ENCODE data around the gene ECSIT.

Gene ECSIT

DNA sequence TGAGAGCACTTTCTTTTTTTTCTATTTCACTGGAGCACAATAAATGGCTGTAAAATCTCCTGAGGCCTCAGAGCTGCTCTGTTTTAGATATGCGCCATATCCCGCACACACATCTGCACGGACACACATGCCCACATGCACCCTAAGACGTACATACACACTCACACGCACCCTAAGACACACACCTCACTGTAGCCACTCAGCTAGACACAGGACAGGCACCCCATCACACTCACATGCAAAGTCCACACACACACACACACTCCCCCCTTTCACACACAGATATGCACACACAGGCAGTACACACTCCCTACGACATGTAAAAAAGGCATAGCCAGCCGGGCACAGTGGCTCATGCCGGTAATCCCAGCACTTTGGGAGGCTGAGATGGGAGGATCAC, 21.3 kb upstream of the ECSIT start:
- DNase-seq (ENCODE audit: low read depth): no peak

DNA sequence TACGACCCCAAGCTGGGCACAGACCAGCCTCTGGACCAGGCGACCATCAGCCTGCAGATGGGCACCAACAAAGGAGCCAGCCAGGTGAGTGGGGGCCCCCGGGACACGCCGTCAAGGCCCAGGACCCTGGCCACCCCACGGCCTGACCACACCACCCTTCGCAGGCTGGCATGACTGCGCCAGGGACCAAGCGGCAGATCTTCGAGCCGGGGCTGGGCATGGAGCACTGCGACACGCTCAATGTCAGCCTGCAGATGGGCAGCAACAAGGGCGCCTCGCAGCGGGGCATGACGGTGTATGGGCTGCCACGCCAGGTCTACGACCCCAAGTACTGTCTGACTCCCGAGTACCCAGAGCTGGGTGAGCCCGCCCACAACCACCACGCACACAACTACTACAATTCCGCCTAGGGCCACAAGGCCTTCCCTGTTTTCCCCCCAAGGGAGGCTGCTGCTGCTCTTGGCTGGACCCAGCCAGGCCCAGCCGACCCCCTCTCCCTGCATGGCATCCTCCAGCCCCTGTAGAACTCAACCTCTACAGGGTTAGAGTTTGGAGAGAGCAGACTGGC, 20.5 kb upstream of the ECSIT start:
- DNase-seq (ENCODE audit: low read depth): no peak

DNA sequence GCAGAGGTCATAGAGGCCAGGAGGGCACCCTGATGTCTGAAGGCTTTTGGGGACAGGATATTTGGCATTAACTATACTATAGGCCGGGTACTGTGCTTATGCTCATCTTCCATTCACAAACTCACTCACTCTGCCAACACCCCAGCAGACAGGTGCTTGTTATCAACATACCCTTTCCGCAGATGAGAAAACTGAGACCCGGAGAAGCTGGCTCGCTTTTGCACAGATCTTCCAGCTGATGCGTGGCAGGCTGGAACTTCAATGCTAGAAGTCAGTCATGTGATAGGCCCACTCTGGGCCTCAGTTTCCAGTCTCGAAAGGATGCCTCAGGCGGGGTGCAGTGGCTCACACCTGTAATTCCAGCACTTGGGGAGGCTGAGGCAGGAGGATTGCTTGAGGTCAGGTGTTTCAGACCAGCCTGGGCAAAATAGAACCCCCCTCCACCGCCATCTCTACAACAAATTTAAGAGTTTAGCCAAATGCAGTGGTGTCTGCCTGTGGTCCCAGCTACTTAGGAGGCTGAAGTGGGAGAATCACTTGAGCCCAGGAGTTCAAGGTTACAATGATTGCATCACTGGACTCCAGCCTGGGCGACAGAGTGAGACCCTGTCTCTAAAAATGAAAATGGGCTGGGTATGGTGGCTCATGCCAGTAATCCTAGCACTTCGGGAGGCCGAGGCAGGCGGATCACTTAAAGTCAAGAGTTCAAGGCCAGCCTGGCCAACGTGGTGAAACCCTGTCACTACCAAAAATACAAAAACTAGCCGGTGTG, 19.2 kb upstream of the ECSIT start:
- no peak for DNase-seq (ENCODE audit: low read depth)

DNA sequence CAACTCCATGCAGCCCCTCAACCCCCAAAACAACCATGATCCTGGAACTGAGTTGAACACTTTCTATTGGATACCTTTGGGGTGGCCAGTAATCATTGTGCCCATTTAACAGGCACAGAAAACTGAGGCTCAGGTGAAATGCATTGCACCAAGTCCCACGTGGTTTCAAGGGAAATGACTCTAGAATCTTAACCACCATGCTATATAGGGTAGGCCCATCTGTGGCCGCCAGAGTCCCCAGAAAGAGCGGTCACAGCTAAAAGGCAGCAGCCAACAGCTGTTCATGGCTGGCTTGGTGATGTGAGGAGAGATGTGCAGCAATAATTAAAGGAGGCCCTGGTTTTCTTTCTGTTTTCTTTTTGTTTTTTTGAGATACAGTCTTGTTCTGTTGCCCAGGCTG, 12.3 kb upstream of the ECSIT start:
- DNase-seq (ENCODE audit: low read depth): no peak

DNA sequence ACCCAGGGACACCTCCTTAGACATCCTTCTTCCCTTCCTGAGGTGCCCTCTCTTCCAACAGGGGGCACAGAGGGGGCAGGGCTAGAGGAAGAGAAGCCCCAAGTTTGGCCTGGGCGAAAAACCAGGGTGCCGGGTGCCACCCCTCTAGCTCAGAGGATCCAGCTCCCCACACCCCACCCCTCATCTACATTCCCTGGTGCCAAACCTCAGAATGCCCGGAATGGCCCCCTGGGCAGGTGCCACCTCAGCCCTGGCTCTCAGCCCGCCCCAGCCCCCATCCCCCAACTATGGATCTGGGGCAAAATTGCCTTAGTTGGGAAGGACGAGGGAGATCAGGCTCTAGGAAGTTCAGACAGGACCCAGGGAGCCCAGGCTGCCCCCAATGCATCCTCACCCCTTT, 11.7 kb upstream of the ECSIT start:
- DNase-seq (ENCODE audit: low read depth): no peak

DNA sequence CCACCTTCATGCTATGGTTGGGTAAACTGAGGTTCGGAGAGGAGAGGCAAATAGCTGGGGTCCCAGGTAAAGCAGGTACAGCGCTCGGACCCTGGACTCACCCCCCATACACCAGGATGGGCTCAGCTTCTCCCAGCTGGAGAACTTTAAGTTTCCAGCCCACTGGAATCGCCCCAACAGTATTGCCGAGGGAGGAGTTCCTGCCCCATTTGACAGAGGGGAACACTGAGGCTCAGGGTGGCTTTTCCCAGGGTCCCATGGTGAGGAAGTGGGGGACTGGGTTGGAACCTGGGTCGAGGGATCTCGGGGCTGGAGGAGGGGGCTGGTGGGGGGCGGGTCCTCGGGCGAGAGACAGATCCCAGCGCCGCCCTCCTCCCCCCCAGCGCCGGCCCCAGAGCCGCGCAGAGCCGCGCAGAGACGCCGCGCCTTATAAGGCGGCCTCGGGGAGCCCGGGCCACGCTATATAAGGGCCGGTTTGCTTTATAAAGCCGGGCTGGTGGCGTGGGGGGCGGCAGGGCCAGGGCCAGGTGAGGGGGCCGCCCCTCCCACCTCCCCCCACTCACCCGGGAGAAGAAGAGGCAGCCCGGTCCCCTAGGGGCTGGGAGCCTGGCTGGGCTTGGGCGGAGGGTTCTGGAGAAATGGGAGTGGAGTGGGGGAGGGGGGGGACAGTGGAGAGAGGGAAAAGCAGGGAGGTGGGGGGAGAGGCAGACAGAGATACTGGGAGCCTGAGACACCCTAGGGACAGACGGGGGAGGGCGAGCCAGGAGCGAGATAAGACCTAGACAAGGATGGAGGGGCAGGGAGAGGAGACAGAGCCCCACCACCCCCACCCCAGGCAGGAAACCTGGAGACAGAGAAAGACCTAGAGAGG, 10.8 kb upstream of the ECSIT start:
- no peak for DNase-seq (ENCODE audit: low read depth)

DNA sequence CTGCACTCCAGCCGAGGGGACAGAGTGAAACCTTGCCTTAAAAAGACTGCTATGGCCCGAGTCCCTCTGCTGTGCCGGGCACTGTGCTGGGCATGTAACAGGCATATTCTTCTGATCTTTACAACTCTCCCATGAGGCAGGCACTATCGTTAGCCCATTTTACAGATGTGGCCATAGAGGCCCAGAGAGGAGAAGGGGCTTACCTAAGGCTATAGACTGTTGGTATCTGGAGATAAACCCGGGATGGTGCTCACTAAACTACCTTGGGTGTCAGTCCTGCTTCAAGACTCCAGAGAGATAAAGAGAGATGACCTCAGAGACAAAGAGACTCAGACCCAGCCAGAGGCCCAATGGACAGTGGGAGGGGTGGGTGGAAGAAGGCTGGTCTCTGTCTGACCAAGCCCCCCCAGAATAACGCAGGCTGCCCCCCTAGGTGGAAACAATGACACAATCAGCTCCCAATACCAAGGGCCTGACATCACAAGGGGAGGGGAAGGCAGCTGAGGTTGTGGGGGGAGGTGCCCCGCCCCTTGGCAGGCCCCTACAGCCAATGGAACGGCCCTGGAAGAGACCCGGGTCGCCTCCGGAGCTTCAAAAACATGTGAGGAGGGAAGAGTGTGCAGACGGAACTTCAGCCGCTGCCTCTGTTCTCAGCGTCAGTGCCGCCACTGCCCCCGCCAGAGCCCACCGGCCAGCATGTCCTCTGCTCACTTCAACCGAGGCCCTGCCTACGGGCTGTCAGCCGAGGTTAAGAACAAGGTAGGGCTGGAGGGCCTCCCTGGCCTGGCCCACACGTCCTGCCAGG, 9.5 kb upstream of the ECSIT start, which contains the start of gene CNN1:
TSS of gene CNN1 (plus strand) at position 620 of the 805 bp plus-strand sequence. CDS start at position 697, 77 bp downstream.
- DNase-seq (ENCODE audit: low read depth): peak; percentile 90

DNA sequence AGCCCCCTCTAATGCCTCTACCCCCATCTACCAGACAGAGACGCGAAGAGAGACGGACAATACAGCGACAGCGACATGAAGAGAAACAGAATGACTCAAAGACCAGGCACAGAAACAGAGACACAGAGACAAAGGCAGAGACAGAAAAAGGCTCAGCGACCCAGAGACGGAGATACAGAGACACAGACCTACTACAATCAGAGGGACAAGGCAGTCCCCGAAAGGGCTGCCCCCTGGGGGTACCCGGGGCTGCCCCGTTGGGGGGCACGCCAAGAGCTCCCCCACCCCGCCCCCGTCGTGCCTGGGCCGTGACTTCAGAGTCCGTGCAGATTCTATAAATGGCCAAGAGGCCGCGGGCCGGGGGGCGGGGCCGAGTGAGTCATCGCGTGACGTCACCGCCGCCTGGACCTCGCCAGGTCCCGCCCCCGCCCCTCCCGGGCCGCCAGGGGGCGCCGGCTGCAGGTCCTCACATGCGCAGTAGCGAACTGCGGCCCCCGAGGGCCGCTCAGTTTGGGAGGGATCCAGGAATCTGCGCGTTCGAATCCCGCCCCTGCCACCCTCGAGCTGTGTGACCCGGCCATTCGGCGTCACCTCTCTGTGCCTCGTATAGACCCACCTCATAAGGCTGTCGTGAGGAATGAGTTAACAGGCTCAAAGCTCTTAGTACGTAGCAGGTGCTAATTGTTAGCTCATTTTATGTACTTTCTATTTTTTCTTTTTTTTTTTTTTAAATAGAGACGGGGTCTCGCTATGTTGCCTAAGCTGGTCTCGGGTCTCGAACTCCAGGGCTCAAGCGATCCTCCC, 7.1 kb upstream of the ECSIT start:
- DNase-seq (ENCODE audit: low read depth): peak; percentile 86

DNA sequence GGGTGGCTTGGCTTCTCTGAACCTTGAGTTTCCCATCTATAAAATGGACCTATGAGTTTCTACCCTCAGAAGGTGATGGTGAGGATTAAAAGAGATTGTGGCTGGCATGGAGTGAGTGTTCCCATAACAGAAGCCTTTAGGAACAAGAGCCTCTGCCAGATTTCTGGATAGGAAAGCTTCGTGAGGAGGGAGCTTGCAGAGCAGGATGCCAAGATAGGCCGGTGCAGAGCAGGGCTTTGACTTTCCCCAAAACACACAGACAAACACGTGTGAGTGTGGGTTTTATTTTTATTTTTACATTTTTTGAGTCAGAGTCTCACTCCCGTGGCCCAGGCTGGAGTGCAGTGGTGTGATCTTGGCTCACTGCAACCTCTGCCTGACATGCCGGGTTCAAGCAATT, 6.0 kb upstream of the ECSIT start:
- no peak for DNase-seq (ENCODE audit: low read depth)

DNA sequence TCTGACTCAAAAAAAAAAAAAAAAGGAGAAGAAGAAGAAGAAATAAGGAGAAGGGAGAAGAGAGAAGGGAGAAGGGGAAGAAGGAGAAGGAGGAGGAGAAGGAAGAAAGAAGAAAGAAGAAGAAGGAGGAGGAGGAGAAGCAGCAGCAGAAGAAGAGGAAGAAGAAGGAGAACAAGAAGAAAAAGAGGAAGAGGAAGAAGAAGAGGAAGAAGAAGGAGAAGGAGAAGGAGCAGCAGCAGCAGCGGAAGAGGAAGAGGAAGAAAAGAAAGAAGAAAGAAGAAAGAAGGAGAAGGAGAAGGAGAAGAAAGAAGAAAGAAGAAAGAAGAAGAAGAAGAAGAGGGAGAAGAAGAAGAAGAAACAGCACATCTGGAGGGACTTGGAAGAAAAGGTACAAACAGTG, 5.6 kb upstream of the ECSIT start:
- DNase-seq (ENCODE audit: low read depth): no peak

DNA sequence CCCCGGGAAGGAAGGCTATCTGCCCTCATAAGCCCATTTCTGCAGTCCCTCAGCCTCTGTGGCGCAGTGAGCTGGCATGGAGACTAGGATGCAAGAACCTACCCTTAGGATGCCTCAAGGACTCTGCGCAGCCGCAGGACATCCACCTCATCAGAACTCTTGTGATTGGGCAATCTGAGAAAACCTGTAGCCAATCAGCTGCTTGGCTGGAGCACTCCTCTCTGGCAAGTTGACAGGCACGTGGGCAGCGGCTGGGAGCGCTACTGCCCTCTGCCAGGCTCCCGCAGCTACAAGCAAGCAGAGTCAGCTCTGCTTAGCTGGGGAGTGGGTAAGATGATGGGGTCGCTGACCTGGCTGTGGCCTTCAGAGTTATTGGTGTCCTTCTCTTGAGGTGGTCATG, 1.5 kb upstream of the ECSIT start:
- DNase-seq (ENCODE audit: low read depth): peak; percentile 94

DNA sequence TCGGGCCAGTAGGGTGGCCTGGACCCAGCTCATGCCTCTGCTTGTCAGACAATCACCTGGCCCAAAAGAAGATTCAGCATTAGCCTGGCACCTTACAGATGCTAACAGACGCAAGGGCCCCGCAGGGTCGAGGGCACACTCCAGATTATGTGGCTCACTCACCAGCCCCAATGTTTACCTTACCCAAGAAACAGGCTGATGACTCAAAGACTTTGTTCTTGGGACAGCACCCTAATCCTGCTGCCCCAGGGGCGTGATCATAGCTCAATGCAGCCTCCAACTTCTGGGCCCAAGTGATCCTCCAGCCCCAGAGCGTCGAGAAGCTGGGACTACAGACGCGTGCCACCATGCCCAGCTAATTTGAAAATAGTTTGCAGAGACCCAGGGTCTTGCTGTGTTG, 9.8 kb downstream of the ECSIT start:
- DNase-seq (ENCODE audit: low read depth): no peak

DNA sequence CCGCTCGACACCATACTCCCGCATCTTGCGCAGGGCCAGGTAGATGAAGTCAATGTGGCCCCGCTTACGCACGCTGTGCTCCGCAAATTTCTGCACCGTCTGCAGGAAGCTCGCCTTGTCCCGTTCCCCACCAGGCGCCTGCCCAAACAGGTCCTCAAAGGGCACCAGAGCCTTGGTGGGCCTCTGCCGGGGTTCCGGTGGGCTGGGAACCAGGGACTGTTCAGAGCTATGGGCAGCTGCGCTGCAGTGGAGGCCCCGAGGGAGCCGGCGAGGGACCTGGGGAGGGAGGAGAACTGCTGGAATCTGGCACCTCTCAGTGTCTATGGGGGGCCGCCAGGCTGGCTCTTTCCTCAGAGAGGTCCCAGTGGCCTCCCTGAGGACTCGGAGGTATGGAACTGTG, 15.0 kb downstream of the ECSIT start:
- DNase-seq (ENCODE audit: low read depth): no peak

DNA sequence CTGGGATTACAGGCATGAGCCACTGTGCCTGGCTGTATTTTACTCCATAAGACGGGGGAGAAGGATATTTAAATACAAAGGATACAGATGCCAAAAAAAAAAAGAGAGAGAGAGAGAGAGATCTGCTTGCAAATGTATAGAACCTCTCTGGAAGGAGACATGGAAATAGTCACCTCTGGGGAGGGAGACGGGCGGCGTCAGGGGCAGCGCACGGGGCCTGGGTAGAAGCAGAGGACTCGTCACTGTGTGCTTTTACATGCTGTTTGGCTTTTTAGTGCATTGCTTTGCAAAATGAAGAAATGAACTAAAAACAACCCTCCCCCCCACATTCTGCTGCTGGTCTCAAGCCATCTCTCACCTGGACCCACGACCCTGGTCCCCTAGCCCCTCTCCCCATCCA, 18.5 kb downstream of the ECSIT start:
- DNase-seq (ENCODE audit: low read depth): no peak

DNA sequence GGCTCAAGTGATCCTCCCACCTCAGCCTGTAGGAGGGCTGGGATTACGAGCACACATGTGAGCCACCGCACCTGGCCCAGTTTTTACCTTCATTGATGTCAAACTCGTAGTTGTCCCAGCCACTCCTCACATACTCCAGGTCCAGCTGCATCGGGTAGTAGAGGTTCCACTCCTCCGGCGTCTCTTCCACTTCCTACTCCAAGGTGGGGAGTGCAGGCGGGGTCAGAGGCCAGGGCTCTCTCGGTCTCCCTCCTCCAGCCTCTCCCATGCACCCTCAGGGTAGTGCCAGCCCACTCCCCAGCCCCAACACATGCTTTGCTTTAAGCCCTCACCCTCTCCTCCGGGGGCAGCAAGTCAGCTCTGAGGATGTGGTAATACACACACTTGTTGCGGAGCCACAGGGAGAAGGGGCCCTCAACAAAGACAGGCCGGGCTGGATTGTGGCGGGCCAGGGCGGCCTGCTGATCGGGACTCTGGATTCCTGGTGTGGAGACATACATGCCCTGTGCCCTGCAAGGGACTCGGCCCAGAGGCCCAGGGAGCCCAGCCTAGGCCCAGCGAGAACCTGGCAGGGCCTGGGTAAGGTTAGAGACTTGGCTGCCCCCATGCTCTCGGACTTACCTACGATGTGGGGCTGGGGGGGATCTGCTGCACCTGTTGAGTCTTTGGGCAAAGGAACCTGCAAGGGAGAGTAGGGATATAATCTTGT, 21.4 kb downstream of the ECSIT start:
- DNase-seq (ENCODE audit: low read depth): no peak

DNA sequence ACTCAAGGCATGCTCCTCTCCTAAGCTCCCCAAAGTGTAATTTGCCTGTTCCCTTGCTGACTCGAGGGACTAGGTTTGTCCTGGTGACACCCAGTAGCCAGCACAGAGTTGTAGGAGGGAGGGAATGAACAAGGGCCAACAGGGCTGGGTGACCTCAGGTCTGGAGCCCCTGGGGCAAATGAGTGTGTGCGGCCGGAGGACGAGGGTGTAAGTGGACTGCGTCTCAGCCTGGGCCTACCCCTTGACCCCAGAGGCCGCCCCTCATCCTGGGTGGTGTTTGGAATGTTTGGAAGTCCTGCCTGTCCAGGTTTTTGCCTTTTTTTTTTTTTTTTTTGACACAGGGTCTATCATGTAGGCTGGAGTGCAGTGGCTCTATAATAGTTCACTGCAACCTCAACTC, 22.0 kb downstream of the ECSIT start:
- no peak for DNase-seq (ENCODE audit: low read depth)

DNA sequence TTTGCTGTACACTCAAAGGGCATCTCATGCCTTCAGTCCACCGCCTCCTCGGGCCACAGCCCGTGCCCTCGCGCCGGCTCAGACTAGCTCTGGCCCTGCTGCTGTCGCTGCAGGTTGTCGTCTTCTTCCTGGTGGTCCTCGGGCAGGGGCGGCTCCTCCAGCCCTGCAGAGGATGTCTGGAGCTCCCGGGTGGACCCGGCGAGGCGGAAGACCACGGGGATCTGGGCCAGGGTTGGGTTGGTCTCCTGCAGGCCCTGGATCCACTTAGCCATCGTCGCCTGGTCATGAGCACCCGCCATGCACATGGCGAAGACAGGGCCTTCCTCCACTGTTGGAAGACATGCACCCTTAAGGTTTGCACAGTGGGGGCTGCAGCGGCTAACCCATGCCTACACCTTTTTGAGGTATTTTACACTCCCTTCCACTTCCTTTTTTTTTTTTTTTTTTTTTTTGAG, 22.8 kb downstream of the ECSIT start:
- DNase-seq (ENCODE audit: low read depth): no peak

DNA sequence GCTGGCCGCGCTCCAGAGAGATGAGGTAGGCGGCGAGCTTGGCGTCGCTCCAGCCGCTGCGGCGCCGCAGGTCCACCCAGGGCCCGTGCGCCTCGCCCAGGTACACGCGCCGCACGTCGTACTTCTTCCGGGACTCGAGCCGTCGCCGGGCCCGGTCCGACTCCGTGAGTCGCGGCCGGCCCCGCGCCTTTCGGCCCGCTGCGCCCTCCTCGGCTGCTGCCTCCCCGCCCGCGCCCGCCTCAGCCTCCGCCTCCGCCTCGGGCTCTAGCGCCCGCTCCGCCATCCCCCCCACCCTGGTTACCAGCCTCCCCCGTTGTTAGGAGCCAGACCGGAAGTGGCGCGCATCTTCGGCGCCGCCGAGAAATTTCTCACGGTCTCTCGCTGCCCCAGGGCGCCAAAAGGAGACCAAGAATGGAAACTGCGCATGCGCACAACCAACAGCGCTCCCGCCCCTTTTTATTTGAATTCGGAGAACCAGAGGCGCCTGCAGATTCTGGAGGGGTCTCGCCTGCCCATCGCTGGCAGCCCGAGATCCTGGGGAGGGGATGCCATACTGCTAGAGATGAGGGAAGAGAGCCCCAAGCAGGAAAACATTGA, 23.3 kb downstream of the ECSIT start, which contains the start of gene ZNF653:
TSS of gene ZNF653 (minus strand) at position 336 of the 597 bp plus-strand sequence. CDS start at position 283, 53 bp downstream.
- DNase-seq (ENCODE audit: low read depth): peak; percentile 90

DNA sequence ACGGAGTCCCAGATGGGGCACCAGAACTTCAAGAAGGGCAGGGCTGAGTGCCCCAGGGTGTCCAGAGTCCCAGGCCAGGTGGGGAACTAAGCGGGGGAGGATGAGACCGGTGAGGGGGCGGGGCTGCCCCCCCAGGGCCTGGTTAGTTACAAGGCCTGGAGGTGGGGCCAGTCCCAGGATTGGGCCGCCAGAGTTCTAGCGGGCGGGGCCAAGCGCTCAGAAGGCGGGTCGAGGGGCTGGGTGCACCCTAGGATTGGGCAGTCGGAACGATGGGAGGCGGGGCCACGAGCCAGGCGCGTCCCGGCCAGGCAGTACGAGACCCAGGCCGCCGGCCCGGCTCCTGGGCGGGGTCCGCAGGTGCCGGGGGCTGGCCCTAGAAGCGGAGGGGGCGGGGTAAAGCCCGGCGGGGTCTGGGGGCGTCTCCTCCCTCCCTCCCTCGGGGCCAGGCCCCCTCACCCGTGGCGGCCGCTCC, 23.9 kb downstream of the ECSIT start:
- peak; percentile 95 for DNase-seq (ENCODE audit: low read depth)

DNA sequence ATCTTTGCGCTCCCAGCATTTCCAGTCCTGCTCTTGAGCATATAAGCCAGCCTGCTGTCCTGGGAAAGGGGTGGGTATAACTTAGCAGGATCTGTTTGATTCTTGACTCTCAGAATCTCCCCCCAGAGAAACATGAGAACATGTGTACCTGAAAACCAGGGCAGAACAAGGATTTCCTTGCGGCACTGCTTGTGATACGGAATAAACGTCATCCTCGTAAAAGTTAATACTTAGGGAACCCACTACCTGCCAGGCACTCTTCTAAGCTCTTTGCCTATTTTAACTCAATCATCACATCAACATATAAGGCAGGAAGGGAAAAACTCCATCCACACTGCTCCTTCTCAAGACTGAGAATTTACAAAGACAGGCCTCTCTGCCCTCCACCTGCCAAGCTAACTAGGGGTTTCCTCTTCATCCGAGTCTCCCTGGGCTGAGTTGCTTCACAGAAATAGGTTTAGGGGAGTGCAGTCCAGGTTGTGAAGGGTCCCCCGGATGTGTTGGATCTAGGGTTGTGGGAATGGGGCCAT, 24.4 kb downstream of the ECSIT start:
- no peak for DNase-seq (ENCODE audit: low read depth)

Data from iris pigment epithelial cell (primary cell).